ENCODE measurements around the gene ARID1B. TPM values are rescaled to one million over a fixed set of nuclear protein-coding genes. Genes with fewer than 3 reads are reported as not detected.

ARID1B gene
- total RNA-seq, 1 experiment from 2014 or later: 86.3 TPM

- no peaks in the 10 kb centered on the region for H3K36me3 ChIP-seq (ENCODE audit: insufficient read depth, low read length, poor library complexity, severe bottlenecking)
- ChIA-PET POLR2A (ENCODE audit: low non-redundant PET) (no interaction called here), CTCF (no interaction called here)
- no peak overlapping the region for H3K4me3 ChIP-seq (ENCODE audit: low read depth, low read length, poor library complexity, severe bottlenecking)
- DNase-seq (ENCODE audit: low spot score): no peak
- TF ChIP-seq CTCF (conservative IDR thresholded peaks at IDR 0.05; ENCODE audit: low read depth, low read length) (no peak), EZH2 (IDR thresholded peaks at IDR 0.05; ENCODE audit: borderline replicate concordance, low read depth, low read length, poor library complexity, severe bottlenecking) (no peak)
- intact Hi-C loops (cut with micrococcal nuclease; ENCODE audit: unreplicated experiment): no loop called here
- BruUV-seq (replicated peaks): no TSS peak
- H3K27ac ChIP-seq (ENCODE audit: low read depth, low read length, poor library complexity, severe bottlenecking): no peak overlapping the region
- H3K9me3 ChIP-seq (ENCODE audit: low read depth, low read length, poor library complexity, severe bottlenecking): no peaks in the 10 kb centered on the region
- H3K27me3 ChIP-seq (replicated peaks; ENCODE audit: insufficient read depth, low read depth, low read length, poor library complexity): no peaks in the 10 kb centered on the region
- peaks cover 36% of the 10 kb centered on the region for H3K4me1 ChIP-seq (ENCODE audit: insufficient read depth, low read length, poor library complexity, severe bottlenecking)
These were observed 27.2 kb downstream of the ARID1B start for GRCh38 chr6:156804402-156804801.

GRCh38 chr6:156806155-156806554, 29.0 kb downstream of the ARID1B start:
- H3K4me1 ChIP-seq (ENCODE audit: insufficient read depth, low read length, poor library complexity, severe bottlenecking): peaks cover 41% of the 10 kb centered on the region
- H3K9me3 ChIP-seq (ENCODE audit: low read depth, low read length, poor library complexity, severe bottlenecking): no peaks in the 10 kb centered on the region
- no peak for TF ChIP-seq CTCF (conservative IDR thresholded peaks at IDR 0.05; ENCODE audit: low read depth, low read length)
- no peak for TF ChIP-seq EZH2 (IDR thresholded peaks at IDR 0.05; ENCODE audit: borderline replicate concordance, low read depth, low read length, poor library complexity, severe bottlenecking)
- H3K27ac ChIP-seq (ENCODE audit: low read depth, low read length, poor library complexity, severe bottlenecking): no peak overlapping the region
- POLR2A ChIA-PET (ENCODE audit: low non-redundant PET): no interaction called here
- intact Hi-C loops (cut with micrococcal nuclease; ENCODE audit: unreplicated experiment): no loop called here
- H3K4me3 ChIP-seq (ENCODE audit: low read depth, low read length, poor library complexity, severe bottlenecking): no peak overlapping the region
- CTCF ChIA-PET: no interaction called here
- DNase-seq (ENCODE audit: low spot score): no peak
- no TSS peak for BruUV-seq (replicated peaks)
- H3K27me3 ChIP-seq (replicated peaks; ENCODE audit: insufficient read depth, low read depth, low read length, poor library complexity): no peaks in the 10 kb centered on the region
- no peaks in the 10 kb centered on the region for H3K36me3 ChIP-seq (ENCODE audit: insufficient read depth, low read length, poor library complexity, severe bottlenecking)

GRCh38 chr6:156807028-156807427, 29.9 kb downstream of the ARID1B start:
- H3K27me3 ChIP-seq (replicated peaks; ENCODE audit: insufficient read depth, low read depth, low read length, poor library complexity): no peaks in the 10 kb centered on the region
- H3K4me1 ChIP-seq (ENCODE audit: insufficient read depth, low read length, poor library complexity, severe bottlenecking): peaks cover 32% of the 10 kb centered on the region
- no peak overlapping the region for H3K4me3 ChIP-seq (ENCODE audit: low read depth, low read length, poor library complexity, severe bottlenecking)
- H3K9me3 ChIP-seq (ENCODE audit: low read depth, low read length, poor library complexity, severe bottlenecking): no peaks in the 10 kb centered on the region
- no peak for DNase-seq (ENCODE audit: low spot score)
- no peak overlapping the region for H3K27ac ChIP-seq (ENCODE audit: low read depth, low read length, poor library complexity, severe bottlenecking)
- H3K36me3 ChIP-seq (ENCODE audit: insufficient read depth, low read length, poor library complexity, severe bottlenecking): no peaks in the 10 kb centered on the region
- ChIA-PET POLR2A (ENCODE audit: low non-redundant PET) (interaction anchor here (0.7 kb wide), 1 partner anchor 11 kb away, joined by 8 read pairs; no protein-coding TSS in a partner anchor), CTCF (no interaction called here)
- BruUV-seq (replicated peaks): no TSS peak
- TF ChIP-seq EZH2 (IDR thresholded peaks at IDR 0.05; ENCODE audit: borderline replicate concordance, low read depth, low read length, poor library complexity, severe bottlenecking) (no peak), CTCF (conservative IDR thresholded peaks at IDR 0.05; ENCODE audit: low read depth, low read length) (no peak)
- intact Hi-C loops (cut with micrococcal nuclease; ENCODE audit: unreplicated experiment): no loop called here
